GM08714 (cell line): ENCODE measurements around the gene KNDC1.

Experiments
- H3K4me3 ChIP-seq: fragments of 200-500 bp; sonication (Bioruptor generic); 2 replicates; pipeline ENCODE4 v1.5.1; 2014; ENCODE audit warnings: mild to moderate bottlenecking, low read length, inconsistent platforms
- ZNF274 ChIP-seq: IDR thresholded peaks from 2 replicates; pipeline ENCODE4 v1.6.1; 2012; ENCODE audit warnings: mild to moderate bottlenecking, low read depth, low read length

The KNDC1 gene

DNA sequence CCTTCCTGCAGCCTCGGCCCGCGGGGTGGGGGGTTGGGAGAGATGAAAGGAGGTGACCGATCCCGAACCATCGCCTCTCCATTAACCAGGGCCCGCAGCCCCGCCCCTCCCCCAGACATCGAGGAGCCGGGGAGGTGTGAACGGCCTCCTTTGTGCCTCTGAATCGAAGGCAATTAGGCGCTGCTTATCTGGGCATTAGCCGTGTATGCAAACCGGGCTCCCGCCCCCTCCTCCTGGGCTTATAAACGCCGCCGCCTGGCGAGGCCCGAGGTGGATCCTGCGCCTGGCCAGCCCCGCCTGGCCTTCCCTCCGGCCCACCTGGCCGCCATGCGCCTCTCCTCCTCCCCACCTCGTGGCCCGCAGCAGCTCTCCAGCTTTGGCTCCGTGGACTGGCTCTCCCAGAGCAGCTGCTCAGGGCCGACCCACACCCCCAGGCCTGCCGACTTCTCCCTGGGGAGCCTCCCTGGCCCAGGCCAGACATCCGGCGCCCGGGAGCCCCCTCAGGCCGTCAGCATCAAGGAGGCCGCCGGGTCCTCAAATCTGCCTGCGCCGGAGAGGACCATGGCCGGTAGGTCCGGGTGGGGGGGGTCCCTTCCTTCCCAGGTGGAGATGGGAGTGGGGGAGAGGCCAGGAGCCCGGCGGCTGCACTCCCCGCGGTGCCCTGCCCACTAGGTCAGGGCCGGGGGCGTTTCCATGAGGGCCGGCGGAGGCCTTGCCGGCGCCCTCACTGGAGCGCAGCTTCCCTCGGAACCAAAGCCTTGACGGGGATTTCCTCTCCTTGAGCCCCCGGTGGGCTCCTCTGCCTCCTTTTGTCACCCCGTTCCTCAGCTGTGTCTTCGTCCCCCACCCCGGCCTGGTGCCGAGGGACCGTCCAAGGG is 77.8 kb downstream of the KNDC1 start, which contains the start of gene VENTX:
Gene VENTX (plus strand): TSS at position 268 of the 878 bp plus-strand sequence. CDS start 60 bp downstream, at position 328.
- TF ChIP-seq ZNF274, result no peak
- H3K4me3 ChIP-seq, result no peak within 1 kb of the TSS

DNA sequence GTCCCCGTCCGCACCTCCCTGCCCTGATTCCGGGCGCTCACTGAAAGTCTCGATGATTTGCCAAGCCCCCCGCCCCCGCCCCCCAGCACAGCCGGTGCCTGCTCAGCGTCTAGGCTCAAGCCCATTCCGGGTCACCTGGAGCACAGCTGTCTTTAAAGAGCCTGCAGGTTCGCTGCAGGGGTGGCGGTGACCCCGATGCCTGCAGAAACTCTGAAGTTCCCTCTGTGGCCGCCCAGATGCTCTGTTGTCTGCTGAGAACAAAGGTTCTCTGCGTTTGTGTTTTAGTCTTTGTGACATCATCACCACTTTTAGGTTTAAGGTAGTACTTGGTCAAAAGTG is 78.4 kb downstream of the KNDC1 start:
- H3K4me3 ChIP-seq, result no peak overlapping the region
- no peak for TF ChIP-seq ZNF274

DNA sequence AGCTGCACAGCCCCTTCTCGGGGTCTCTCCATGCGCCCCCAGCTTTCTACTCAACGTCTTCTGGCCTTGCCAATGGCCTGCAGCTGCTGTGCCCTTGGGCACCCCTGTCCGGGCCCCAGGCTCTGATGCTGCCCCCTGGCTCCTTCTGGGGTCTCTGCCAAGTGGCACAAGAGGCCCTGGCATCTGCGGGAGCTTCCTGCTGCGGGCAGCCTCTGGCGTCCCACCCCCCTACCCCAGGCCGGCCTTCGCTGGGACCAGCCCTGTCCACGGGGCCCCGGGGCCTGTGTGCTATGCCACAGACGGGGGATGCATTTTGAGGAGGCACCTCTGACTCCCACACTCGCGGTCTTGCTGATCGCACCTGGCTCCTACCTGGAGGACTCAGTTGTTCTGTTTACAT is 80.0 kb downstream of the KNDC1 start:
- no peak overlapping the region for H3K4me3 ChIP-seq
- no peak for TF ChIP-seq ZNF274

DNA sequence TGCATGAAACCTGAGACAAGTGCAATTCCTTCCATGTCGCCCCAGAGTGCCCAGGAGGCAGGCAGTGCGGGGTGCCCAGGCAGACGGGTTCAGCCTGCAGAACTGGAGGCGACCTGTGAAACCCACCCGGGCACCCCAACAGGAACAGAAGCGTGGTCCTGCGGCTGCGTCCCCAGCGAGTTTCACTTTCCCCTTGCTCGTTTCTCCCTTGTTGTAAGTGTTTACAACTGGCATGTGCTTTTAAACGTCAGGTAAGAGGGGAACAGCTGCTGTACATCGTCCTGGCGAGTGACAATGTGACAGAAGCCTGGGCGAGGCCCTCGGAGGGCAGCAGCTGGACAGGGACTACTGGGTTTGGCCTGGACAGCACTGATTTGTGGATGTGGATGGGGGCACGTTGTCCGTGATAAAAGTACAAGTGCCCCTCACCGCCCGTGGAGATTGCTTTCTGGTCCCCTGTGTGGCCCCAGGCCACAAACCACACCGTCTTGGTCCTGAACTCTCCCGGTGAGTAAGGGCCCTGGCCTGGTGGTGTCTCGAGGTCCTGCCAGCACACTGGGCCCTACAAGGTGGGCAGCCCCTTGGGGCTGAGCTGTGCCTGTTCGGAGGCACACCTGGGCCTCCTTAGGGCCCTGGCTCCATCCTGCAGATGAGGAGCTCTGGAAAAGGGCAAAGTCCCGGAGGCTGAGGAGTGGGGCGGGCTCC is 81.6 kb downstream of the KNDC1 start:
- TF ChIP-seq ZNF274, result no peak
- no peak overlapping the region; the same call in 1 of the 2 replicates for H3K4me3 ChIP-seq

DNA sequence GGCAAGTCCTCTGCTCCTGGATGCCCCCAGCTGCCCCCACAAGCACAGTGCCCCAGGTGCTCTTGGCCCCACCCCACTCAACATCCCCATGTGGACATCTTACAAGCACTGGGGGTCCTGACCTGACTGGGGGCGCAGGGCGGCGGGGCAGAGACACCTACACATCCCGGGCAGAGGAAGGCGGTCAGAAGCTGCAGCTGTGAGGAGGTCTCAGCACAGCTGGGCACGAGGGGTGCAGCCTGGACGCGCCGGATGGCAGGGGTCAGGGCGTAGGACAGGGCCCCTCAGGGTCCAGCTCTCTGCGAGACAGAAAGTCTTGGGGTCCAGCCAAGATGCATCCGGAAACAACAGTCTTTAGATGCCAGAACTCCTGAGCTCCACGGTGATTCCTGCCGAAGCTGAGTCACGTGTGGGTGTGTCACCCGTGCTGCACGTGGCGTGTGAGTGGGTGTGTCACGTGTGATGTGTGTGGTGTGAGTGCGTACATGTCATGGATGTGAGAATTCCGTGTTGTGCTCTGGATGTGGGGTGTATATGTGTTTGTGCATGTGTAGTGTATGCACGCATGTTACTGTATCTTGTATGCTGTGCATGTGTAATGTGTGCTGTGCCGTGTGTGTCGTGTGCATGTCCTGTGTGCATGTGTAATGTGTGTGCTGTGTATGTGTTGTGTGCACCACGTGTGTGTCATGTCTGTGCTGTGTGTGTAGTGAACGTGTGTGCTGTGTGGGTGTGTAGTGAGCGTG is 82.8 kb downstream of the KNDC1 start:
- no peak for TF ChIP-seq ZNF274
- H3K4me3 ChIP-seq, result no peak overlapping the region

DNA sequence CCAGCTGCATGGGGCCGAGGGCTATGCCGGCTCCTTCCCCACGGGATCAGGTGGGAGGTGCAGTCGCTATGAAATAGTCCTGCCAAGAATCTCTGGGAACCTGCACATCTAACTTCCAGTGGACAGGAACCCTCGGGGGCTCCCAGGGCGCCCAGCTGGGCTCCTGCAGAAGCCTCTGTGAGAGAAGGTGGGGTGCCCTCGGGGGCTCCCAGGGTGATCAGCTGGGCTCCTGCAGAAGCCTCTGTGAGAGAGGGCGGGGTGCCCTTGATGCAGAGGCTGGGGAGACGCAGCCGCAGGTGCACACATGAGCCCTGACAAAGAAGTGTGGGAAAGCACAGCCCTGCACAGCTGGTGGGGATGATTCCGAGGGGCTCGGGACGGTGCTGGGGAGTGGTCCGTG is 83.6 kb downstream of the KNDC1 start:
- no peak for TF ChIP-seq ZNF274
- no peak overlapping the region for H3K4me3 ChIP-seq

DNA sequence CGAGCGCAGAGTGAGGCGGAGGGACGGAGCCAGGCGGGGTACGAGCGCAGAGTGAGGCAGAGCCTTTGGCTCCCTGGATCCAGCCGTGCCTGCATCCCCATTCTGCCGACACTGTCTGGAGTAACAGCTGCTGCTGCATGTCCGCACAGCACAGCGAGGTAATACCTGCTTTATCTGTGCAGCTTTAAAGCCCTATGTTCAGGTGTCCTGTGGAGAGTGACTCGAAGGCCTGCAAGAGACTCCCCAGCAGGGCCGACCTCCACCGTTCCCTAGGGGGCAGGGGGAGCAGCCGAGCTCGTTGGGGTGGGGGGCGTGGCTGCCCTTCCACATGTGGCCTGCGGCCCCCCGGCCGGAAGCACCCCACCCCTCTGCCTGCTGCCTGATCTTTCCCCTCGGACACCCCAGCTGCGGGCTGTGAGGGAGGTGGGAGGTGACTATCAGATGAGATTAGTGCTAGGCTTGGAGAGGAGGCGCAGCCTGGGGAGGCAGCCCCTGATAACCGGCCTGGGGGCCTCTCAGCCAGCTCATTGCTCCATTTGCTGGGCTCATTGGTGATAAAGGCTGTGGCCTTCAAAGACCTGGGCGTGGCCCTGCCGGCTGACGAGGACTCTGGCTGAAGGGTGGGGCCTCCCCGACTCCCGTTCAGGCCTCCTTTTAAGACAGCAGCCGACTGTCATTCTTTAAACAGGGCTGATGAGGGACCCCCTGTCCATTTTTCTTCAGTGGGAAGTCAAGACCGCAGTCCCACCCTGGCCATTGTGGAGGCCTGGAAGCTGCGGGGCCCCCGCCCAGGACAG is 85.6 kb downstream of the KNDC1 start:
- no peak for TF ChIP-seq ZNF274
- no peak overlapping the region for H3K4me3 ChIP-seq

DNA sequence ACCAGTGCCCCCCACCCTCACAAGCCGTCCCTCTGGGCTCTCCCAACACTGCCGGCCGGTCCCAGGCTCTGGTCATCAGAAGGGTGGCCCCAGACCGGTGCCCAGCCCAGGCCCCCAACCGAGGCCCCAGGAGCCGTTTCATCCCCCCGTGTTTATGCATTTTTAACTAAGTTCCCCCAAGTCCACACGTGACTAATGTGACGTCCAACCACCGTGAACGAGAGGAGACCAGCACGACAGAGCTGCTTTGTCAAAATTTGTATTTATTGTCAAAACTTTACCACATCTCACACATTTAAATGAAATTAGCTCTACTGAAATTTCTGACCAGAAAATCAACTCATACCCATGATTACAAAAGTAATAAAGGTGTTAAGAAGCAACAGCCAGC is 86.2 kb downstream of the KNDC1 start:
- no peak for TF ChIP-seq ZNF274
- H3K4me3 ChIP-seq, result no peak overlapping the region

DNA sequence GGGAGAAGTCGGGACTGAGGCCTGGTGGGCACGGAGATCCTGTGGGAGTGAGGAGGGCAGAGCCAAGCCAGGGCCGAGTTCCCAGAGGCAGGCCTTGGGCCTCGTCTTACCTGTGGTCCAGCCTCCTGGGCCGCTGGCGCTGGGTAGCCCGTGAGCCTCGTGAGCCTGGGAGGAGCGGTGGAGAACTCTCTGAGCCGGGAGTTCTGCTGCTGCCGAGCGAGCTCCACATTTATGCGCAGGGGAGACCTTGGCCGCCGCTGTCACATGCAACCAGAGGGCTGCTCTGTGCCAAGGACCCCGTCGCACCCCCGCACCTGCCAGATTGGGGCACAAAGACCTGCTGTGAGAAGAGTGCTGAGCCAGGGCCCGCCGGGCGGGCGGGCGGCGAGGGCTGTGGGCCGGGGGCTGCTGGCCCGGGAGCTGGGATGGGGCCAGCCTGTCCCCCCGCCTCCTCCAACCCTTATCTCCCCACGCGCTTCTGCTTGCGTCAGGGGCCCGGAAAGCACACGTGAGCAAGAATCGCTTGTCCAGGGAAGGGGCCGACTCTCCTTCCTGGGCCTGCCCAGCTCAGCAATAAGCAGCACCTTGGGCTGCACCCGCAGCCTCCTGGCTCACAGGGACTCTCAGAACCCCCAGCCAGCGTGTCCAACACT is 87.8 kb downstream of the KNDC1 start:
- no peak overlapping the region for H3K4me3 ChIP-seq
- no peak for TF ChIP-seq ZNF274

DNA sequence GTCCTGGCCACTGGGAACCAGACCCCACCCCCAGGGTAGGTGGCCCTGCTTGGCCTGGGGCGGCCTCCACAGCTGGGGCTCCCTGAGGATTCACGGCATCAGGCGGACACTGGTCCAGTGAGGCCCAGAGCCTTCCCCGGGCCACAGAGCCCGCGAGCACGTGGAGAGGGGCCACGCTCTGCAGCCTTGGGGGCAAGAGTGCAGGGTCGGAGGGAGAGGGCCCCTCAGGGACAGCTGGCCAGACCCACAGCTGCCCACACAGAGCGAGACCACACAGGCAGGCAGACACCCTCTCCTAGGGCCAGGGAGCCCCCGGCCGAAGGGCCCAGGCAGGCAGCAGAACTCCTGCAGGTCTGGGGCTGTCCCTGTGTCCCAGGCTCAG is 88.3 kb downstream of the KNDC1 start:
- H3K4me3 ChIP-seq, result no peak overlapping the region
- no peak for TF ChIP-seq ZNF274

DNA sequence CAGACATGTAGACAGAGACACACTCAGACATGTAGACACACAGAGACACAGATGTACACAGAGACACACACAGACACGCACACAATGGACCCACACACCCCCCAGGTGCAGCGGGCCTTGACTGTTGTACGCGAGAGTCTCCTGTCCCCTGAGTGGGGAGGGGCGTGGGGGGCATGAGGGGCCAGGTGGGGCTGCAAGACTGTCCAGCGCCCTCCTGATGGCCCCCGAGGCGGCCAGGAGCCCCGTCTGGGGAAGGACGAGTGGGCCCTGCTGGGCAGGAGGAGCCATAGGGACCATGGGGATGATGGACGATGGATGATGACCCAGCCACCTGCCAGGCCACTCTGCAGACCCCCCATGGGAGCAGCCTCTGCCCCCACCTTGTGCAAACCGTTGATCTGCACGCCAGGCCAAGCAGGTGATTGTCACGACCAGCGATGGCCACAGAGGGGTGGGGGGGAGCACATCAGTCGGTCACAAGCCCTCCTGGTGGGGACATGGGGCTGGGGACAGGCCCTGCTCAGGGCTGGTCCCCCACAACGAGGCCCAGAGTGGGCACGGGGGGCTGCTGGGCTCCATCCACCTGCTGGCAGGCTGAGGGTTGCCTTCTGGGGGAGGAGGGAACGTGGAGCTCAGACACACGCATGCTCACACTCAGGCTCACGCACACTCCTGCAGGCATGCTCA is 89.2 kb downstream of the KNDC1 start:
- H3K4me3 ChIP-seq, result no peak overlapping the region
- no peak for TF ChIP-seq ZNF274

DNA sequence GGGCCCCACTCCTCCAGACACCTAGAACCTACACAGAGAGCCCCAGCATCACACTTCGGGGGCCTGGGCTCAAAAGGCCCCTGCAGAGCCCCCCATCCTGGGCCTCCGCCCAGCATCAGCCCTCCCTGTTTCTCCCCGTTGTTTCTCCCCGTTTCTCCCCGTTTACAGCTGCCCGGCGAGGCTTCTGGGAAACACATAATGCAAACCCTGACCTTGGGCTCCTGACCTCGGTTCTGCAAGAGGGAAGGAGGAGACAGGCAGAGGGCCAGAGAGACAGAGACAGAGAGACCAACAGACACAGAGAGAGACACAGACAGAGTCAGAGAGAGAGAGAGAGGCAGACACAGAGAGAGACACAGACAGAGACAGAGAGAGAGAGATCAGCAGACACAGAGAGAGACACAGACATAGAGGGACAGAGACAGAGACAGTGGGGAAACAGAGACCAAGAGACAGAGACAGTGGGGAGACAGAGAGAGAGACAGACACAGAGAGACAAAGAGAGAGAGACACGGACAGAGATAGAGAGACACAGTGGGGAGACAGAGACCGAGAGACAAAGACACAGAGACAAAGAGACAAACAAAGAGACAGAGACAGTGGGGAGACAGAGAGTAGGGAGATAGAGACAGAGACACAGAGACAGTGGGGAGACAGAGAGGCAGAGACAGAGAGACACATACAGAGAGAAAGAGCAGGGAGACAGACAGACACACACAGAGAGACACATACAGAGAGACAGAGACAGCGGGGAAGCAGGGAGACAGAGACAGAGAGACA is 90.1 kb downstream of the KNDC1 start:
- no peak for TF ChIP-seq ZNF274
- no peak overlapping the region for H3K4me3 ChIP-seq
